ENCODE measurements around the gene SNTB2. TPM values are rescaled to one million over a fixed set of nuclear protein-coding genes. Genes with fewer than 3 reads are reported as not detected.

SNTB2 gene
- total and polyA plus RNA-seq, 2 donors (not counting 3 experiments of a cell fraction or from before 2014, with no cell fraction given), result 24.9 to 73.7 TPM

DNA sequence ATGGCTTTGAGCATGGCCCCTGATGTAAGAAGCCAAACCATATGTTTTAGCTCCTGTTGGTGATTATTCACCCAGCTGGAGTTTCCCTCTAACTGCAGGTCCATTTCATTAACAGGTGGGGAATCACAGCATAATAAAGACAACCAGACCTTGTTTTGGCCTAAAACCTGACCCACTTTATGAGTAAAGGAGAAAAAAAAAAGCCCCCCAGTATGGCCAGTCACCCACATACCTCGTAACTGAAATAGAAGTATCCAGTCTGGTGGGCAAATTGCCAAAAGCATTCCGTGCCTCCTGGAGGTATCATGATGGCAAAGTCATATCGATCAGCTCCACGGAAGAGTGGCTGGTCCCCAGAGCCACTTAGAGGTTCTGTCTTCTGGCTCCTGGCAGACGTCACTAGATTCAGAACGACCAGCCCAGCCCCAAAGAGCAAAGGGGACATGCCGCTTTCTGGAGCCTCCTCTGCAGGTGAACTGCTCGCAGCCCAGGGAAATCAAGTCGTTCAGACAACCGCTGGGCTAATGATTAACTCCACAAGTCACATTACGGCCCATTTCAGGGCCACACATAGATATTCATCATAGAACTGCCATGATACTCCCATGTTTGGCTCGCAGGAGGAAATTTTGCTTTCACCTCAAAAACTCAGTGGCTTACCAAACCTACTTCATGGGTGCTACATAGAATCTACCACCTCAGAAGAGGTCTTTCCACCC lies 164.5 kb downstream of the SNTB2 start, which contains the start of gene TMED6:
Gene TMED6 (minus strand): TSS at position 478 of the 719 bp plus-strand sequence. CDS start 33 bp downstream, at position 445.
- no peaks in the 10 kb centered on the region for H4K20me1 ChIP-seq (replicated peaks; ENCODE audit: control insufficient read depth, extremely low read depth, insufficient read depth, low read length)
- no peak within 1 kb of the TSS for H3K27ac ChIP-seq (ENCODE audit: insufficient read depth, low read depth, low read length)
- no peak within 1 kb of the TSS for H2AFZ ChIP-seq (ENCODE audit: low read depth, low read length)
- no peak within 1 kb of the TSS for H3K4me3 ChIP-seq (replicated peaks in 1 of 3; ENCODE audit: insufficient read depth in 1 of 3, low read depth in 1 of 3, low read length in 3 of 3)
- H3K4me1 ChIP-seq (ENCODE audit: control insufficient read depth, extremely low read depth, insufficient read depth, low read length), result no peaks in the 10 kb centered on the region
- no peaks in the 10 kb centered on the region for H3K27me3 ChIP-seq (ENCODE audit: control insufficient read depth in 2 of 2, insufficient read depth in 2 of 2, low read length in 2 of 2)
- DNase-seq (ENCODE audit: low read depth, low spot score) (no peak), FAIRE-seq (no peak)
- H3K4me2 ChIP-seq (ENCODE audit: insufficient read depth, low read length), result no peak within 1 kb of the TSS
- H3K79me2 ChIP-seq (ENCODE audit: control insufficient read depth, insufficient read depth, low read length), result no peaks in the 10 kb centered on the region
- no peaks in the 10 kb centered on the region for H3K9me1 ChIP-seq (replicated peaks; ENCODE audit: control insufficient read depth, extremely low read depth, insufficient read depth, low read length)
- TF ChIP-seq POLR2AphosphoS5 (IDR thresholded peaks at IDR 0.05; ENCODE audit: insufficient read depth, low read depth, low read length), result no peak
- no peak for TF ChIP-seq POLR2A (IDR thresholded peaks at IDR 0.05; ENCODE audit: low read depth, low read length)
- TF ChIP-seq MYC (IDR thresholded peaks at IDR 0.05; ENCODE audit: low read depth, low read length), result no peak
- TF ChIP-seq MAX (IDR thresholded peaks at IDR 0.05; ENCODE audit: insufficient read depth, insufficient read length), result no peak
- TF ChIP-seq GATA2 (IDR thresholded peaks at IDR 0.05; ENCODE audit: insufficient read depth, insufficient read length, low read depth, low read length), result no peak
- TF ChIP-seq, protein P1, sequence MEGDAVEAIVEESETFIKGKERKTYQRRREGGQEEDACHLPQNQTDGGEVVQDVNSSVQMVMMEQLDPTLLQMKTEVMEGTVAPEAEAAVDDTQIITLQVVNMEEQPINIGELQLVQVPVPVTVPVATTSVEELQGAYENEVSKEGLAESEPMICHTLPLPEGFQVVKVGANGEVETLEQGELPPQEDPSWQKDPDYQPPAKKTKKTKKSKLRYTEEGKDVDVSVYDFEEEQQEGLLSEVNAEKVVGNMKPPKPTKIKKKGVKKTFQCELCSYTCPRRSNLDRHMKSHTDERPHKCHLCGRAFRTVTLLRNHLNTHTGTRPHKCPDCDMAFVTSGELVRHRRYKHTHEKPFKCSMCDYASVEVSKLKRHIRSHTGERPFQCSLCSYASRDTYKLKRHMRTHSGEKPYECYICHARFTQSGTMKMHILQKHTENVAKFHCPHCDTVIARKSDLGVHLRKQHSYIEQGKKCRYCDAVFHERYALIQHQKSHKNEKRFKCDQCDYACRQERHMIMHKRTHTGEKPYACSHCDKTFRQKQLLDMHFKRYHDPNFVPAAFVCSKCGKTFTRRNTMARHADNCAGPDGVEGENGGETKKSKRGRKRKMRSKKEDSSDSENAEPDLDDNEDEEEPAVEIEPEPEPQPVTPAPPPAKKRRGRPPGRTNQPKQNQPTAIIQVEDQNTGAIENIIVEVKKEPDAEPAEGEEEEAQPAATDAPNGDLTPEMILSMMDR (IDR thresholded peaks at IDR 0.05; ENCODE audit: extremely low read depth in 1 of 2, insufficient read depth in 1 of 2, low read depth in 1 of 2, low read length in 2 of 2), result no peak
- no peak for TF ChIP-seq JUN (IDR thresholded peaks at IDR 0.05; ENCODE audit: borderline replicate concordance, insufficient read depth, insufficient read length, low read depth)
- no peak for TF ChIP-seq EZH2 (IDR thresholded peaks at IDR 0.05; ENCODE audit: borderline replicate concordance, low read depth, low read length, severe bottlenecking)
- no peak for TF ChIP-seq FOS (IDR thresholded peaks at IDR 0.05; ENCODE audit: borderline replicate concordance, insufficient read depth, low read length)
- intact Hi-C loops (cut with micrococcal nuclease) (no loop called here), dilution Hi-C loops (cut with MboI; ENCODE audit: extremely low pct_ligation_motif_present, low sequenced_read_pairs) (no loop called here)
- POLR2A ChIA-PET, result interaction anchor here (0.6 kb wide), 1 partner anchor 94 kb away, joined by 10 read pairs; no protein-coding TSS in a partner anchor
- H3K9ac ChIP-seq (replicated peaks; ENCODE audit: extremely low read depth, insufficient read depth, low read length), result no peak within 1 kb of the TSS
- CTCF ChIA-PET, result no interaction called here
- peaks cover 0 to 10% of the 10 kb centered on the region in 2 experiments for H3K36me3 ChIP-seq (ENCODE audit: control insufficient read depth in 2 of 2, extremely low read depth in 1 of 2, insufficient read depth in 2 of 2, low read length in 2 of 2)
- BruUV-seq (replicated peaks), result no TSS peak
- H3K9me3 ChIP-seq (replicated peaks; ENCODE audit: control insufficient read depth, insufficient read depth, low read length), result no peaks in the 10 kb centered on the region

Small RNAs within 50 kb of the gene (small RNA-seq; reads per million reads assigned to genes)
- gene RF00019 (ENCODE audit: insufficient read depth, insufficient read length, low read depth, low replicate concordance) (not detected), gene RNU6-22P (ENCODE audit: insufficient read depth, insufficient read length, low read depth, low replicate concordance) (1.3 reads per million)

Other genes starting within 250 kb of the SNTB2 start
- 1.8 TPM in 2 replicates for gene HAS3, start 81.5 kb upstream of the SNTB2 start, total RNA-seq
- 1.5 and 2.3 TPM in 2 replicates for gene HAS3, start 81.5 kb upstream of the SNTB2 start, polyA plus RNA-seq
- 131 and 139 TPM in 2 replicates for gene CHTF8, start 54.6 kb upstream of the SNTB2 start, total RNA-seq
- gene CHTF8, start 54.6 kb upstream of the SNTB2 start, polyA plus RNA-seq, result 118 and 128 TPM in 2 replicates
- gene UTP4, start 54.5 kb upstream of the SNTB2 start, total RNA-seq, result 56.1 and 60.2 TPM in 2 replicates
- 59.5 and 67.2 TPM in 2 replicates for gene UTP4, start 54.5 kb upstream of the SNTB2 start, polyA plus RNA-seq
- gene VPS4A, start 124.2 kb downstream of the SNTB2 start, total RNA-seq, result 34.8 and 37.1 TPM in 2 replicates
- gene VPS4A, start 124.2 kb downstream of the SNTB2 start, polyA plus RNA-seq, result 20.9 and 22.3 TPM in 2 replicates
- gene PDF, start 143.4 kb downstream of the SNTB2 start, total RNA-seq, result 13.3 and 16.7 TPM in 2 replicates
- 12.1 and 13.1 TPM in 2 replicates for gene PDF, start 143.4 kb downstream of the SNTB2 start, polyA plus RNA-seq
- gene COG8, start 152.4 kb downstream of the SNTB2 start, total RNA-seq, result 25.1 and 31.6 TPM in 2 replicates
- 29.0 and 33.2 TPM in 2 replicates for gene COG8, start 152.4 kb downstream of the SNTB2 start, polyA plus RNA-seq
- 40.9 and 46.8 TPM in 2 replicates for gene NIP7, start 152.6 kb downstream of the SNTB2 start, total RNA-seq
- gene NIP7, start 152.6 kb downstream of the SNTB2 start, polyA plus RNA-seq, result 8.1 and 8.8 TPM in 2 replicates
- gene TMED6, start 164.6 kb downstream of the SNTB2 start, total RNA-seq, result 0.37 and 1.2 TPM in 2 replicates
- not detected in 2 replicates for gene TMED6, start 164.6 kb downstream of the SNTB2 start, polyA plus RNA-seq
- gene TERF2, start 198.8 kb downstream of the SNTB2 start, total RNA-seq, result 32.8 and 36.0 TPM in 2 replicates
- 11.9 and 13.9 TPM in 2 replicates for gene TERF2, start 198.8 kb downstream of the SNTB2 start, polyA plus RNA-seq
- gene CYB5B, start 237.5 kb downstream of the SNTB2 start, total RNA-seq, result 169 and 176 TPM in 2 replicates
- gene CYB5B, start 237.5 kb downstream of the SNTB2 start, polyA plus RNA-seq, result 173 and 175 TPM in 2 replicates

Measured in endothelial cell of umbilical vein (primary cell).